Endodermal cell (in vitro differentiated cells): ENCODE measurements around the gene QSOX1. TPM values are rescaled to one million over a fixed set of nuclear protein-coding genes. Genes with fewer than 3 reads are reported as not detected.
A peak's percentile ranks its signal among the peaks of the same experiment; 100 is the strongest.

Experiments
- DNase-seq: peaks from one replicate; pipeline ENCODE4 v3.0.0-alpha.2; 2017
- H3K27ac ChIP-seq: 2 replicates; pipeline ENCODE4 v1.5.1; 2013; ENCODE audit warnings: mild to moderate bottlenecking, low read depth, low read length, moderate library complexity
- H3K27me3 ChIP-seq: 2 replicates; pipeline ENCODE4 v1.6.1; 2013; ENCODE audit warnings: mild to moderate bottlenecking, low read length, moderate library complexity; ENCODE audit not compliant: insufficient read depth, control insufficient read depth, poor library complexity, severe bottlenecking
- H3K36me3 ChIP-seq: 2 replicates; pipeline ENCODE4 v1.7.0; 2013; ENCODE audit warnings: mild to moderate bottlenecking, low read length, moderate library complexity; ENCODE audit not compliant: control insufficient read depth, insufficient read depth
- H3K4me1 ChIP-seq: one replicate; pipeline ENCODE4 v1.7.0; 2013; ENCODE audit warnings: low read length; ENCODE audit not compliant: control insufficient read depth, insufficient read depth
- H3K4me3 ChIP-seq: 2 replicates; pipeline ENCODE4 v1.5.1; 2013; ENCODE audit warnings: mild to moderate bottlenecking, low read length, moderate library complexity
- H3K9ac ChIP-seq: 2 replicates; pipeline ENCODE4 v1.6.1; 2013; ENCODE audit warnings: mild to moderate bottlenecking, low read length, moderate library complexity; ENCODE audit not compliant: poor library complexity, severe bottlenecking; ENCODE audit errors: extremely low read depth
- H3K9me3 ChIP-seq: 2 replicates; pipeline ENCODE4 v1.6.1; 2013; ENCODE audit warnings: mild to moderate bottlenecking, low read length, moderate library complexity; ENCODE audit not compliant: control insufficient read depth
- H3K27ac Mint-ChIP-seq: 2 replicates; pipeline ENCODE4 v1.8.0; 2020; ENCODE audit warnings: mixed read lengths
- H3K27me3 Mint-ChIP-seq: 2 replicates; pipeline ENCODE4 v1.8.0; 2021; ENCODE audit warnings: mild to moderate bottlenecking, mixed read lengths; ENCODE audit not compliant: insufficient read depth
- H3K36me3 Mint-ChIP-seq: 2 replicates; pipeline ENCODE4 v1.8.0; 2020; ENCODE audit warnings: low read depth, mixed read lengths
- H3K4me1 Mint-ChIP-seq: 2 replicates; pipeline ENCODE4 v1.8.0; 2020; ENCODE audit warnings: mixed read lengths
- H3K4me3 Mint-ChIP-seq: 2 replicates; pipeline ENCODE4 v1.8.0; 2020; ENCODE audit warnings: mild to moderate bottlenecking, moderate library complexity, mixed read lengths
- H3K9me3 Mint-ChIP-seq: 2 replicates; pipeline ENCODE4 v1.8.0; 2020; ENCODE audit warnings: mild to moderate bottlenecking, mixed read lengths
- WGBS, 2 experiments: methylation state at CpG; one replicate each; pipeline versions ENCODE4 v1.1.5 to v1.1.7; 2013; ENCODE audit warnings: missing lambda C conversion rate in 2 of 2, mixed read lengths in 1 of 2; ENCODE audit not compliant: insufficient coverage in 1 of 2, insufficient read length in 1 of 2; 5-methylcytosine and 5-hydroxymethylcytosine counted together
- total RNA-seq, 2 donors: library from RNA; stranded (reverse); fragmentation: NEBNext Ultra II Directional in 1 of 2; extraction: Animal tissue kit (Norgen Biotek cat#: 25700) in 1 of 2; gene quantifications; 2 replicates in 1 of 2; 3 replicates in 1 of 2; pipeline ENCODE4 v1.2.1, GENCODE V29; 2021
- TF ChIP-seq, protein P1 (sequence below): fragments of 200-600 bp; sonication (generic); conservative IDR thresholded peaks from 2 replicates; pipeline ENCODE4 v1.5.0; 2021; ENCODE audit warnings: antibody characterized with exemption, mild to moderate bottlenecking

QSOX1 gene
- total RNA-seq, 2 donors from 2014 or later, result 77.9 to 116 TPM

DNA sequence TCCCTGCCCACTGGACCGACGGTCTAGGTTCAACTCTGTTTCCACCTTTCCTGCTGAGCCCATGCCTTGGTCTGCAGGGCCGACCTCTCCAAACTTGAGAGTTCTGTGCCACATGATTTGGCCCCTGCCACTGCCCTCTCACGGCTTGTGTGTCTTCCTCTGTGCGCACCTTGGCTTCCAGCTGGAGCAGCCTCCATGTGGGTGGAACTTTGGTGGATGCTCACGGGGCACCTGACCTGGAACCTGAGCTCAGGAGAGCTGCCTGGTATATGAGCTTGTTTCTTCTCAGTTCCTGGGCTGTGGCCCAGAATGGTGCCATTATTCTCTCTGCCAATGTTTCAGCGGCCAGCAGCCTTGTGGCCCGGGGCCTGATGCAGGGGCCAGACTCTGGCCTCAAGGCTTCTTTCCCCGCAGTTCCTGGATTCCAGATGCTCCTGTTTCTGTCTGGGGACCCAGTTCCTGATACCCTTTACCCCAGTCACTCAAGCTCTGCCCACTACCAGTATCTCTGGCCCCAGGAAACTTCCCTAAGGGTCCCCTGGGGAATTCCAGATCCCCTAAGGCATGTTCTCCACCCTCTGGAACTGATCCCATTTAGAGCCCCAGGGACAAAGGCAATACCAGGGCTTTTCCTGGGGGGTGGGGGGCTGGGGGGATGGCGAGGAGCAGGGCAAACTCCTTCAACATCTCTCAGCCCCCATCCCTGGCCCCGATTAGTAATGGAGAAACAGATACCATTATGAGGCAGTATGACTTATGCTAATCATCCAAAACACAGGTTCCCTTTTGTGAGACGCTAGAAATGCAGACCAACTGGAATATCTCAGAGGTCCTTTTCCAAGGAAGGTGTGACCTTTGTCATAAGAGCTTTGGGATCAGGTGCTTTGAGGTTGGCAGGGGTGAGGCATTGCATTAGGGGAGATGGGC lies 11.1 kb downstream of the QSOX1 start:
- Histone ChIP-seq H3K27ac (no peak overlapping the region), H3K9ac (no peak overlapping the region), H3K9me3 (no peaks in the 10 kb centered on the region), H3K4me1 (peaks cover 11% of the 10 kb centered on the region), H3K36me3 (peaks cover 14% of the 10 kb centered on the region), H3K4me3 (no peak overlapping the region), H3K27me3 (no peaks in the 10 kb centered on the region)
- Mint-ChIP-seq H3K4me1 (peaks cover 13% of the 10 kb centered on the region), H3K36me3 (peaks cover 11% of the 10 kb centered on the region), H3K27me3 (no peaks in the 10 kb centered on the region), H3K9me3 (no peaks in the 10 kb centered on the region), H3K4me3 (no peak overlapping the region), H3K27ac (peak overlapping the region; percentile 22)
- TF ChIP-seq, protein P1, sequence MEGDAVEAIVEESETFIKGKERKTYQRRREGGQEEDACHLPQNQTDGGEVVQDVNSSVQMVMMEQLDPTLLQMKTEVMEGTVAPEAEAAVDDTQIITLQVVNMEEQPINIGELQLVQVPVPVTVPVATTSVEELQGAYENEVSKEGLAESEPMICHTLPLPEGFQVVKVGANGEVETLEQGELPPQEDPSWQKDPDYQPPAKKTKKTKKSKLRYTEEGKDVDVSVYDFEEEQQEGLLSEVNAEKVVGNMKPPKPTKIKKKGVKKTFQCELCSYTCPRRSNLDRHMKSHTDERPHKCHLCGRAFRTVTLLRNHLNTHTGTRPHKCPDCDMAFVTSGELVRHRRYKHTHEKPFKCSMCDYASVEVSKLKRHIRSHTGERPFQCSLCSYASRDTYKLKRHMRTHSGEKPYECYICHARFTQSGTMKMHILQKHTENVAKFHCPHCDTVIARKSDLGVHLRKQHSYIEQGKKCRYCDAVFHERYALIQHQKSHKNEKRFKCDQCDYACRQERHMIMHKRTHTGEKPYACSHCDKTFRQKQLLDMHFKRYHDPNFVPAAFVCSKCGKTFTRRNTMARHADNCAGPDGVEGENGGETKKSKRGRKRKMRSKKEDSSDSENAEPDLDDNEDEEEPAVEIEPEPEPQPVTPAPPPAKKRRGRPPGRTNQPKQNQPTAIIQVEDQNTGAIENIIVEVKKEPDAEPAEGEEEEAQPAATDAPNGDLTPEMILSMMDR, result no peak
- 88 to 91% methylated on average over 10 to 12 of the region's 12 CpGs for WGBS, 2 experiments
- DNase-seq, result no peak

GRCh38 chr1:180166436-180166800 lies 11.7 kb downstream of the QSOX1 start:
- H3K9me3 Mint-ChIP-seq, result no peaks in the 10 kb centered on the region
- TF ChIP-seq, protein P1, result no peak
- Histone ChIP-seq H3K27me3 (no peaks in the 10 kb centered on the region), H3K27ac (no peak overlapping the region), H3K9me3 (no peaks in the 10 kb centered on the region), H3K9ac (no peak overlapping the region), H3K4me3 (no peak overlapping the region), H3K4me1 (peaks cover 11% of the 10 kb centered on the region), H3K36me3 (peaks cover 14% of the 10 kb centered on the region)
- peaks cover 13% of the 10 kb centered on the region for H3K36me3 Mint-ChIP-seq
- no peaks in the 10 kb centered on the region for H3K27me3 Mint-ChIP-seq
- no peak overlapping the region for H3K4me3 Mint-ChIP-seq
- no peak overlapping the region for H3K27ac Mint-ChIP-seq
- 88 to 93% methylated on average over 4 to 5 of the region's 5 CpGs for WGBS, 2 experiments
- peaks cover 13% of the 10 kb centered on the region for H3K4me1 Mint-ChIP-seq
- no peak for DNase-seq

DNA sequence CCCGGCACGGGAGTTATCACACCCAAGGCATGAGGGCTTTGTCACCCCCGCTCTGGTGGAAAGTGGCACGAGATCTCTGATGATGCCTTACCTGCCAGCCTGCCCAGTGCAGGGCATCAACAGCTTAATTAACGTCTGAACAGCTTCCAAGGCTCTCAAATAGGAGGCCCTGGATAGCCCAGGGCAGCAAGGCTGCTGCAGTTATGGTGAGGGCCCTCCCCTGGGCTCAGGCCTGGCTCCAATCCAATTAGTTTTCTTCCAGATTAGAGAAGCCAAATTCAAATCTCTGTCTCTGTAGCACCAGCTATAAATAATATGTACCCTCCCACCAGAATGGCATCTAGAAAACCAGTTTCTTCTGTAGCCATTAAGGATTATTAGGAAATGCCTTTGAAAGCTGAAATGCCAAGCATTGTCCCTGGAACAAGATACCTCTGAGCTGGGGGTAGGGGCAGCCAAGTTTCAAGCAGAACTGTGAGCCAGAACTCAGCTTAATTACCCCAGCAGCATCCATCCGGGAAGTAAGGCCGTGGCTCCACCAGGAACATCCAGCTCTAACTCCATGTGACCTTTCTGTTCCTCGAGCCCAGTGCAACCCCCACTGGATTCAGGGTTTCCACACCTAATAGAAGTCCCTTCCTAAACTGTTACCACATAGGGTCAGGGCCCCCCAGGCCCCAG lies 12.5 kb downstream of the QSOX1 start:
- Histone ChIP-seq H3K4me3 (no peak overlapping the region), H3K4me1 (peaks cover 11% of the 10 kb centered on the region), H3K9me3 (no peaks in the 10 kb centered on the region), H3K27me3 (no peaks in the 10 kb centered on the region), H3K27ac (no peak overlapping the region), H3K36me3 (peaks cover 14% of the 10 kb centered on the region), H3K9ac (peak overlapping the region; percentile 8)
- Mint-ChIP-seq H3K4me3 (no peak overlapping the region), H3K27ac (peak overlapping the region; percentile 84), H3K27me3 (no peaks in the 10 kb centered on the region), H3K4me1 (peaks cover 13% of the 10 kb centered on the region), H3K36me3 (peaks cover 13% of the 10 kb centered on the region), H3K9me3 (no peaks in the 10 kb centered on the region)
- no peak for DNase-seq
- 91 to 95% methylated on average over 5 to 8 of the region's 8 CpGs for WGBS, 2 experiments
- TF ChIP-seq, protein P1, result no peak
